AG09319 (cell line): ENCODE measurements around the gene DPP8.

Source experiments
- DNase-seq: peaks from one replicate; pipeline ENCODE4 v3.0.0-alpha.2; 2010; ENCODE audit warnings: low read depth; ENCODE audit errors: extremely low read depth
- TF ChIP-seq, protein P1 (sequence below): IDR thresholded peaks from 2 replicates; pipeline ENCODE4 v1.5.1; 2011; ENCODE audit warnings: low read depth, mild to moderate bottlenecking, inconsistent platforms, low read length, moderate library complexity

Gene DPP8

DNA sequence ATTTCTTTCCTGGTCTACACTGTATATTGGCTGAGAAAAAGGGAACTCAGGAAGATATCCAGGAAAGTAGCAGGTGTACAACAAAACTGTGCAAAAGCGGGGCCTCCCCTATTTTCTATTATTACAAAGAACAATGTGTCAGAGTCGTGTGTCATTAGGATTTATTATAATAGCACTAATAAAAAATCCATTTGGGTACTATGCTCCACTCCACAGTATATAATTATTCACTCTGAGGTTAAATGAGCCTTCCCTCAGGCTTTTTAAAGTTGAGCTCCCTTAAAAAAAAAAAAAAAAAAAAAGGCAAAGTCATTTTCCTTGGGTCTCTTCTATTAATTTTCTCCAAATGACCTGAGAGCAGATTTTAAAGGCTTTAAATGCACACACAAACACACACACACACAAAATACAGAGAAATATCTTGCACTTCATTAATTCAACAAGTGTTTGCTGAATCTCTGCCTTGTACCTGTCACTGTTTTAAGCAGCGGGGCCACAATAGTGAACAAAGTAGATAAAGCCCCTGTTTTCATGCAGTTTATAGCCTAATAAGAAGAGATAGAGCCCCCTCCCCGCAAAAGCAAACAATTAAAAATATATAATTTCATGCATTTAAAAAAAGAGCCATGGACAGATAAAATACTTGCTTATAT lies 1.3 kb upstream of the DPP8 start:
- DNase-seq: no peak
- TF ChIP-seq, protein P1, sequence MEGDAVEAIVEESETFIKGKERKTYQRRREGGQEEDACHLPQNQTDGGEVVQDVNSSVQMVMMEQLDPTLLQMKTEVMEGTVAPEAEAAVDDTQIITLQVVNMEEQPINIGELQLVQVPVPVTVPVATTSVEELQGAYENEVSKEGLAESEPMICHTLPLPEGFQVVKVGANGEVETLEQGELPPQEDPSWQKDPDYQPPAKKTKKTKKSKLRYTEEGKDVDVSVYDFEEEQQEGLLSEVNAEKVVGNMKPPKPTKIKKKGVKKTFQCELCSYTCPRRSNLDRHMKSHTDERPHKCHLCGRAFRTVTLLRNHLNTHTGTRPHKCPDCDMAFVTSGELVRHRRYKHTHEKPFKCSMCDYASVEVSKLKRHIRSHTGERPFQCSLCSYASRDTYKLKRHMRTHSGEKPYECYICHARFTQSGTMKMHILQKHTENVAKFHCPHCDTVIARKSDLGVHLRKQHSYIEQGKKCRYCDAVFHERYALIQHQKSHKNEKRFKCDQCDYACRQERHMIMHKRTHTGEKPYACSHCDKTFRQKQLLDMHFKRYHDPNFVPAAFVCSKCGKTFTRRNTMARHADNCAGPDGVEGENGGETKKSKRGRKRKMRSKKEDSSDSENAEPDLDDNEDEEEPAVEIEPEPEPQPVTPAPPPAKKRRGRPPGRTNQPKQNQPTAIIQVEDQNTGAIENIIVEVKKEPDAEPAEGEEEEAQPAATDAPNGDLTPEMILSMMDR: no peak

DNA sequence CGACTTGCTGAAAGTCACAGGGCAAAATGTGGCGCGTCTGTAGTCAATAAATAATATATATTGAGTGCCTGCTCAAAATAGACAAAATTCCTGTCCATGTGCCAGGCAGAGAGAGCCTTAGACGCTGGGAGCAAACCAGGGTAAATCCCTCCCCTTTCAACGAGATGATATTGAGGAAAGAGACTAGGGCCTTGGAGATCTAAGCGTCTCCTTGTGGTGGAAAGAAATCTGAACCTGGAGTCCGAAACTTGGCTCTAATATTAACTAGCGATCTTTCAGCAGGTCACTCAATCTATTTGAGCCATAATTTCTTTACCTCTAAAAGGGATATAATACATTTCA lies 348 bp upstream of the DPP8 start:
- TF ChIP-seq, protein P1: no peak
- no peak for DNase-seq

DNA sequence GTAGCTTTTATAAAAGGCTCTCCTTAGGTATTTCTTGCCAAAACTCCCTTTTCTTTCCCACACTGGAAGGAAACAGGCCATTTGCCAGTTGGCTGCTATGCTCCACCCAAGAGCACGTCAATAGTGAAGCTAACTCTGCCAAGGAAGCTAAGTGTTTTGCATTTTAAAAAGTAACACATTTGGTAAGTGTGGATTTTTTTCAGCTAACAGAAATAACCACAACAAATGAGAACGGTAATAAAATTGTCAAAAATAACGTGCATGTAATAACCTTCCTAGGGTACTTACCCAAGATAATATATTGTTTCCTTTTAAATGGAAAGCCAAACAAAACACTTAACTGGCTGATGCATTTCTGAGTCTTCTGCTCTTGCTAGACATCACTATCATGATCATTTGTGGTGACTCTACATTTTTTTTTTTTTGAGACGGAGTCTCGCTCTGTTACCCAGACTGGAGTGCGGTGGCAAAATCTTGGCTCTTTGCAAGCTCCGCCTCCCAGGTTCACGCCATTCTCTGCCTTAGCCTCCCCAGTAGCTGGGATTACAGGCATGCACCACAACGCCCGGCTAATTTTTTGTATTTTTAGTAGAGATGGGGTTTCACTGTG lies 4.6 kb downstream of the DPP8 start:
- peak; percentile 37 for DNase-seq
- TF ChIP-seq, protein P1: no peak

DNA sequence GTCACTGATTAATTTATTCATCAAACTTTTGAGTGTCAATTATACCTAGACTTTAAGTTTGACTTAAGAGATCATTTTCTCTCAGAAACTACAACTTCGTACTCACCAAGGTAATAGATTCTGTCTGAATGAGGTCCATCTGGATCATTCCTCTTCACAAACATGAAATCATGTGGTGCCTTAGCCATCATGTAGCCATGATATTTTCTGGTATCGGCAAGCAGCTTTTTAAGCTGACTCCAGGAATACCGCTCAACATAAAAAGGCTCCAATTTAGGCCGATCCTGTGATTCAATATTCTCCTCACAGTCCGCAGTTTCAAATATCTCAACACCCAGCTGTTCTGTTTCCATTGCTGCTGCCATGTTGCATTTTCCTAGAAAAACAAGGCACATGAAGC lies 5.3 kb downstream of the DPP8 start:
- TF ChIP-seq, protein P1: no peak

DNA sequence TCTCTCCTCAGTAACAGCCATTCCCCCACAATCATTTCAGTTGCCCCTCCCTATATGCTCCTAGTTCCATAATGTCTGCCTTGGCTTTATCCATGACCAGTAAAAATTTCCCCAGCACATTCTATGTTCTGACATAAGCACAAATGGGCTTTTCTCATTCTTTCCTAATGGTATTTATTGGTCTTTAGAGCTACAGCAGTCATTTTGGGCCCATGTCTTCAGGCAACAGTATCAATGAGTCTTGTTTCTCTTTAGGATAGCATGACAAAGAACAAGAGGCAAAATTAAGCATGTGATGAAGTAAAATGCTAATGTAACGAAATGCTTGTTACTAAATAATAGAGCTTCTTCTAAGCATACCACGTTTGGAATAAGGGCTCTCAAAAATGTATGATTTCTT lies 8.2 kb downstream of the DPP8 start:
- TF ChIP-seq, protein P1: no peak
- no peak for DNase-seq

More for the DNA sequence above, 5.3 kb downstream of the DPP8 start:
- no peak for DNase-seq

DNA sequence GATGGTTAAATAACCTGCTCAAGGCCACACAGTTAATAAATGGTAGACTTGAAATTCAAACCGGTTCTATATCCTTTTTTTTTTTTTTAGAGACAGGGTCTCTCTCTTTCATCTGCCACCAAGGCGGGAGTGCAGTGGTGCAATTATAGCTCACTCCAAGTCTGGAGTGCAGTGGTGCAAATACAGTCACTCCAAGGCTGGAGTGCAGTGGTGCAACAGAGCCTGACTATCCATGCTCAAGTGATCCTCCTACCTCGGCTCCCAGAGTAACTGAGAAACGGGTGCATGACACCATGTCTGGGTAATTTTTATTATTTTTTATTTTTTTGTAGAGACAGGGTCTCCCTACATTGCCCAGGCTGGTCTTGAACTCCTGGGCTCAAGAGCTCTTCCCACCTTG lies 23.4 kb downstream of the DPP8 start:
- no peak for DNase-seq
- TF ChIP-seq, protein P1: no peak

DNA sequence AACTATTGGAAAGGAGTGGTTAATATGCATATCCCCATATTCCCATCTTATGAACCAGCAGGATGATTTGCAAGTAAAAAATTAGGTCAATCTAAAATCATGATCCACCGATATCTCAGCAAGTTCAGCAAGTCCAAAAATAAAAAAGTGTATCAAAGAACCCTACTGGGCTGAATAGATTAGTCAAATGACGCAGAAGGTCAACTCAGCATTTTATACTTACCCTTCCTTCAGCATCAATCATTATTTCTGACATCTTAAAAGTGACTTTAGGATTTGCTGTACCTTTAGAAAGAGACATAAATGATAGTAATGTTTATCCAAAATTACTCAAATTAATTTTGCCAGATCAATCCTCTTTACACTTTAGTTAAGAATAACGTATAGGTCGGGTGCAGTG lies 32.6 kb downstream of the DPP8 start:
- no peak for DNase-seq
- TF ChIP-seq, protein P1: no peak
